HFFc6 (cell line): ENCODE results near the gene RECK. TPM values are rescaled to one million over a fixed set of nuclear protein-coding genes. Genes with fewer than 3 reads are reported as not detected.

Experiments
- DNase-seq: peaks from one replicate; pipeline ENCODE4 v3.0.0-alpha.2; 2018
- H3K27ac Mint-ChIP-seq: 2 replicates; pipeline ENCODE4 v1.8.0; 2020; ENCODE audit warnings: mild to moderate bottlenecking, mixed read lengths
- H3K27me3 Mint-ChIP-seq: 2 replicates; pipeline ENCODE4 v1.8.0; 2021; ENCODE audit warnings: mild to moderate bottlenecking, moderate library complexity, mixed read lengths; ENCODE audit not compliant: insufficient read depth
- H3K36me3 Mint-ChIP-seq: 2 replicates; pipeline ENCODE4 v1.8.0; 2021; ENCODE audit warnings: low read depth, mixed read lengths
- H3K4me1 Mint-ChIP-seq: 2 replicates; pipeline ENCODE4 v1.8.0; 2020; ENCODE audit warnings: low read depth, mixed read lengths
- H3K4me3 Mint-ChIP-seq: 2 replicates; pipeline ENCODE4 v1.8.0; 2020; ENCODE audit warnings: mild to moderate bottlenecking, moderate library complexity, mixed read lengths
- H3K9me3 Mint-ChIP-seq: 2 replicates; pipeline ENCODE4 v1.8.0; 2020; ENCODE audit warnings: mild to moderate bottlenecking, mixed read lengths
- total RNA-seq, 6 experiments: library from RNA; stranded (reverse); fragmentation: NEBNext Ultra II Directional; extraction: Animal tissue kit (Norgen Biotek cat#: 25700); gene quantifications; 2 replicates in 1 of 6; 3 replicates in 5 of 6; pipeline ENCODE4 v1.2.3, GENCODE V29; 2021
- TF ChIP-seq, protein P1 (sequence below): fragments of 200-600 bp; sonication (generic); IDR thresholded peaks from 2 replicates; pipeline ENCODE4 v1.5.0; 2021; ENCODE audit warnings: antibody characterized with exemption, mild to moderate bottlenecking

The RECK gene
- total RNA-seq, 6 experiments from 2014 or later: 149 to 182 (median 173) TPM

DNA sequence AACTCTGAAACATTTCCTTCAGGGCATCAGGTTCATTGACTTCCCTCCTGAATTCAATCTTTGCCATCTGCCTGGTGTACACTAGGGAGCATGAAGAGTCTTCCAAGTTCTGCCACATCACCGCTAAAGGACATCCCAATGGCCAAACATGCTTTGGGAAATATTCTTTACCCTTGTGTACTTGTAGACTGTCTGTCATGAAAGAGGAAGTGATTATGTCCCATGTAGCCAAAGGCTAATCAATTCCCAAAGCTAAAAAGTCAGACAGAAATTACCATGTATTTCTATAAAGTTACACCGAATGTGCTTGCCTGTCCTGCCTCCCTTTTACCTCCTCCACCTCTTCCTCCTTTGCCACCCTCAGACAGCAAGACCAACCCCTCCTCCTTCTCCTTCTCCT is 28.9 kb upstream of the RECK start:
- Mint-ChIP-seq H3K4me3 (no peak overlapping the region), H3K27ac (no peak overlapping the region), H3K9me3 (peaks cover 8% of the 10 kb centered on the region), H3K27me3 (peaks cover 8% of the 10 kb centered on the region), H3K36me3 (peaks cover 8% of the 10 kb centered on the region), H3K4me1 (peaks cover 20% of the 10 kb centered on the region)
- DNase-seq: no peak
- TF ChIP-seq, protein P1, sequence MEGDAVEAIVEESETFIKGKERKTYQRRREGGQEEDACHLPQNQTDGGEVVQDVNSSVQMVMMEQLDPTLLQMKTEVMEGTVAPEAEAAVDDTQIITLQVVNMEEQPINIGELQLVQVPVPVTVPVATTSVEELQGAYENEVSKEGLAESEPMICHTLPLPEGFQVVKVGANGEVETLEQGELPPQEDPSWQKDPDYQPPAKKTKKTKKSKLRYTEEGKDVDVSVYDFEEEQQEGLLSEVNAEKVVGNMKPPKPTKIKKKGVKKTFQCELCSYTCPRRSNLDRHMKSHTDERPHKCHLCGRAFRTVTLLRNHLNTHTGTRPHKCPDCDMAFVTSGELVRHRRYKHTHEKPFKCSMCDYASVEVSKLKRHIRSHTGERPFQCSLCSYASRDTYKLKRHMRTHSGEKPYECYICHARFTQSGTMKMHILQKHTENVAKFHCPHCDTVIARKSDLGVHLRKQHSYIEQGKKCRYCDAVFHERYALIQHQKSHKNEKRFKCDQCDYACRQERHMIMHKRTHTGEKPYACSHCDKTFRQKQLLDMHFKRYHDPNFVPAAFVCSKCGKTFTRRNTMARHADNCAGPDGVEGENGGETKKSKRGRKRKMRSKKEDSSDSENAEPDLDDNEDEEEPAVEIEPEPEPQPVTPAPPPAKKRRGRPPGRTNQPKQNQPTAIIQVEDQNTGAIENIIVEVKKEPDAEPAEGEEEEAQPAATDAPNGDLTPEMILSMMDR: no peak

- Mint-ChIP-seq H3K4me3 (no peak overlapping the region), H3K4me1 (peaks cover 20% of the 10 kb centered on the region), H3K27me3 (peaks cover 8% of the 10 kb centered on the region; the same call in 1 of the 2 replicates), H3K27ac (no peak overlapping the region; the same call in 1 of the 2 replicates), H3K36me3 (peaks cover 8% of the 10 kb centered on the region), H3K9me3 (peaks cover 8% of the 10 kb centered on the region)
- TF ChIP-seq, protein P1: peak; percentile 94
- DNase-seq: no peak
Measured at GRCh38 chr9:36008774-36009300, 27.9 kb upstream of the RECK start.

DNA sequence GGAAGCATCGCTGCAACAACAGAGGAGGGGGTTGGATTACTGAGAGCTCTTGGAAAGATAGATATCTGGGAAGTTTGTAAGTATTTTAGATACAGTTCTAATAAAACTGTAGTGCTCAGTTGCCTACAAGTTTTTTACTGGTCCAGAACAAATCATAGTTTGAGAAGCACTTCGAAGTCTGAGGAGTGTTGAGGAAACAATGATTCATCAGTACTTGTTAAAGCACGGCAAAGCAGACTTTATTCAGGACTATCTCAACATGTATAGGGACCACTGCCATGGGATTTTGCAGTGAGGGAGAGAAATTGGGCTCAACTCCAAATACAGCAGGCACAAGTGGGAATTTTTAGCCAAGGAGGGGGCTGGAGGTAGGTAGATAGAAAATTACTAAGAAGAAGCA is 25.3 kb upstream of the RECK start:
- Mint-ChIP-seq H3K36me3 (no peaks in the 10 kb centered on the region), H3K9me3 (no peaks in the 10 kb centered on the region), H3K27ac (no peak overlapping the region), H3K4me3 (no peak overlapping the region), H3K27me3 (peaks cover 5% of the 10 kb centered on the region), H3K4me1 (peaks cover 20% of the 10 kb centered on the region)
- TF ChIP-seq, protein P1: no peak
- no peak for DNase-seq

- Mint-ChIP-seq H3K4me1 (peaks cover 26% of the 10 kb centered on the region), H3K9me3 (no peaks in the 10 kb centered on the region), H3K36me3 (peaks cover 4% of the 10 kb centered on the region; the same call in 1 of the 2 replicates), H3K27me3 (peaks cover 2% of the 10 kb centered on the region), H3K4me3 (no peak overlapping the region), H3K27ac (peak overlapping the region; percentile 58)
- DNase-seq: no peak
- TF ChIP-seq, protein P1: no peak
Measured at GRCh38 chr9:36017278-36017677, 19.4 kb upstream of the RECK start.

DNA sequence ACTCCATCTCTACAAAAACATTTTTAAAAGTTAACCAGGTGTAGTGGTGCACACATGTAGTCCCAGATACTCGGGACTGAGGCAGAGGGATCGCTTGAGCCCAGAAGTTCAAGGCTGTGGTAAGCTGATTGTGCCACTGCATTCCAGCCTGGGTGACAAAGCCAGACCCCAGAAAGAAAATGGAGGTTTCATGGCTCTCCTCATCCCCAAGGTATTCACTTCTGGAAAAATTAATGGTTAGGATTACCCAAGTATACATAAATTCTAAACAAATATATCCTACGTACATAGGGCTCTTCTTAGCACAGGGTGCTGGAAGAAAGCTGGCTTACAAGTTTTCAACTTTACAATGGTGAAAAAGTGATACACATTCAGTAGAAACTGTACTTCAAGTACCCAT is 18.6 kb upstream of the RECK start:
- Mint-ChIP-seq H3K36me3 (peaks cover 4% of the 10 kb centered on the region; the same call in 1 of the 2 replicates), H3K27me3 (peaks cover 2% of the 10 kb centered on the region), H3K4me1 (peaks cover 27% of the 10 kb centered on the region), H3K27ac (no peak overlapping the region), H3K9me3 (no peaks in the 10 kb centered on the region), H3K4me3 (no peak overlapping the region)
- TF ChIP-seq, protein P1: no peak
- DNase-seq: no peak
